Islet precursor cell (in vitro differentiated cells): ENCODE results near the gene SCLT1.
"Not testable (repeated sequence)": the region's sequence is repeated elsewhere in the genome, so short reads cannot be mapped to it uniquely, and the experiment has no call there.

Experiments used
- DNase-seq: peaks from one replicate; pipeline ENCODE4 v3.0.0-alpha.2; 2018

The SCLT1 gene

DNA sequence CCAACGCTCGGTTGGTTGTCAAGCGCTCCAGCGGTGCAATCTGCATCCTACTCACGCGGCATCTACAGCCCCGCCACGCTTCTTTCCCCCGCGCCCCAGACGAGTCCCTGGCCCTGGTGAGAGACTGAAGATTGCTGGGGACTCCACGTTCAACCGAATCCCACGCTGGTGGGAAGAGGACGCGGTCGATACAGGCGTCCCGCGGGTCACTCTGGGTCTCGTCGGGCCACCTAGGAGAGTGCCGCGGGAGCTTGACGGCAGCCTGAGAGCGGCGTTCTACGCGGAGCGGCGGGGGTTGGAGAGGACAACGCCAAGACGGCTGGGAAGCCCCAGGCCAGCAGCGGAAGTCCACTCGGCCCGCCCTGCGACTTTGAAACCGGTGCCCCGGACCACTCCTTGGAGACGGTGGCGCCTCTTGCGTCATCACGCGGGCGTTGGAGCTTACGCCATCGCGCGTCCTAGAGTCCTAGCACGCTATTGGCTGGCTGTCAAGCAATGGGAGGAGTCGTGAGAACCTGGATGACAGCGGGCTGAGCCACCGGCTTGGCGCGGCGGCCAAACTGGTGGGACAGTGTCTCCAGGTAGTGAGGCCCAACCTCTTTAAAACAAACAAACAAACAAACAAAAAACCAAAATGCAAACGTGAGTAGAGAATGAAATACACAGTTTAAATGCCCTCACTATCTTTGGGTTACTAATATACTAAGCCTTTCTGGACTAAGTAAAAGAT is at the start of gene SCLT1:
TSS of gene SCLT1 (minus strand) at position 349 of the 730 bp plus-strand sequence. CDS start 436 bp downstream, outside the sequence.
- peak; percentile 99 for DNase-seq

DNA sequence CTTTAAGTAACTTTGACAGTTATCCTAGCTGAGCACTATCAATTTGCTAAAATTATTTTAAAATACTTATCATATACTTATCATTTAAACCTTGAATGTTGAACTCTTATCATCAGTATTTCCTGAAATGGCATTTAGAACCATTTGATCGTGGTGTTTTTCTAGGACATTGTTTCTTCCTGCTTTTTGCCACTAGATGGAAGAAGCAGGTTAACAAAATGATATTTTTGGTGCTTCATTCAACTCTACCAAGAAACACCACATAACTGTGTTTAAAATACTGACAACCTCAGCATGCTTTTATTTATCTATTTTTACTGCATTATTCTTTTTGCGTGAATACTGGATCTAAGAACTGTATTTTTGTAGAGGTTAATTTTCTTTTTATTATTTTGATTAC is 47.2 kb upstream of the SCLT1 start:
- no peak for DNase-seq

DNA sequence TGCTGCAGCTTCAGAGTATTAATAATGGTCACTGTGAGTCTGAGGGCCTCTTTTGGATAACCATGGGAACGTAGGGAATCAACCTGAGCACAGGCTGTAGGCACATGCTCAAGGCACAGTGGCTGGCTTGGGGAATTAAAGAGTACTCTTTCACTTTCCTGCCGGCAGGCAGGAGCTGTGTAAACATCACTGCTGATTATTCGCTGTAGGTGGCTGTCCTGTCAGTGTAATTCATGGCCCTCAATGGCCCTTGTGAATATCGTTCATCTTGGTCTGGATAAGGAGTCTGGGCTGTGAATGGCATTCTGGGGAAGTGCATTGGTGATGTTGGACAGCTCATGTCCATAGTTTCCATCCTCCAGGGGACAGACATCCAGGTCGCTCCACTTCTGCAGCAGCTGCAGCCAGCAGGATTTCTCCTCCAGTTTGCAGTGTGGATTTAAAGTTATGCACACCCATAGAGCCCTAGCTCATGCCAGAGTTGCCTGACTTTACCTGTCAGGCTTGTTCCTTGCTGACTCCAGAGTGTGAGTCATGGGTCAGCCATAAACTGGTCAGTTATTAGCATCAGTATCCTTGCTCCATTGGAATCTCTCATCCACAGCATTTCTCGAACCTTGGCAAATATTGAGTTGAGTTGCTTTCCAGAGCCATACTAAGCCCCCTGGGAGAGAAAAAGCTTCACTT is 45.6 kb upstream of the SCLT1 start:
- DNase-seq, result no peak

DNA sequence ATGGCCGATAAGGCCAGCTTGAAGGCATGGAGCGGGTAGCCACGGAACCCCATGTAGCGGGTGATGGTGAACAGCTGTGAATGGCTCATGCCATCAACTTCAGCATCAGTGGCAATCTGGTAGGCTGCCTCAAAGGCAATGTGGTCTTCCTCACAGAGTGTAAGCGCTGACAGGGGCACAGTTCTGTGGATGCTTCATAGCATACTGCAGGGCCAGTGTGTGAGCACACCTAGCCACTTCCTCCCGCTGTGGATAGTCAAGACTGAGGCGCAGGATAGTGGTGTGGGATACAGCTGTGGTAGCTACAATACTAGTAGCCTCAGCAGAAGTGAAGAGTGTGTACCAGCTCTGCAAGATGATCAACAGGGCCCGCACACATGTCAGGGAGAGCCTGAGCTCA is 43.1 kb upstream of the SCLT1 start:
- DNase-seq, result no peak

DNA sequence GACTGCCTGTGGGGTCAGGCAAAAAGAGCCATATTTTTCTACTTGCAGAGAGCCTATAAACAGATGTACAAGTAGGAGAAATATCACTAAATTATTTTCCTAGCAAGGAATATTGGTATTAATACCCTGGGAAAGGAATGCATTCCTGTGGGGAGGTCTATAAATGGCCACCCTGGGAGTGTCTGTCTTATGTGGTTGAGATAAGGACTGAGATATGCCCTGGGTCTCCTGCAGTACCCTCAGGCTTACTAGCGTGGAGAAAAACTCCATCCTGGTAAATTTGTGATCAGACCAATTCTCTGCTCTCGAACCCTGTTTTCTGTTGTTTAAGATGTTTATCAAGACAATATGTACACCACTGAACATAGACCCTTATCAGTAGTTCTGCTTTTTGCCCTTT is 38.0 kb upstream of the SCLT1 start:
- no peak for DNase-seq

DNA sequence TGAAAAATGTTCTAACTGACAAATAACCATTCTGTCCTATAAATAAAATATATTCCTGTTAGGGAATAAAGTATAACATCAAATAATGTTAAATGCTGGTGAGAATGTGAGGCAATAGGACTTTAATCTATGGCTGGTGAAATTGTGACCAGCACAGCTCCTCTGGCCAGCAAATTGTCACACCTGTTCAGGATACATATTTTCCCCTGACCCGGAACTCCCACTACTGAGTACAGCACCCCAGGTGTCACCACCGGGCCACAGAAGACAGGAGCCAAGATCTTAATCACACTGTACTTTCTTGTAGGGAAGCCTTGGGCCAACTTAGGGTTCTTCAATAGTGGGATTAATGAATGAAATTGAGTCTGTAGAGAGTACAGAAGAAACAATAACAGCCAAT is 35.8 kb upstream of the SCLT1 start:
- DNase-seq, result no peak

DNA sequence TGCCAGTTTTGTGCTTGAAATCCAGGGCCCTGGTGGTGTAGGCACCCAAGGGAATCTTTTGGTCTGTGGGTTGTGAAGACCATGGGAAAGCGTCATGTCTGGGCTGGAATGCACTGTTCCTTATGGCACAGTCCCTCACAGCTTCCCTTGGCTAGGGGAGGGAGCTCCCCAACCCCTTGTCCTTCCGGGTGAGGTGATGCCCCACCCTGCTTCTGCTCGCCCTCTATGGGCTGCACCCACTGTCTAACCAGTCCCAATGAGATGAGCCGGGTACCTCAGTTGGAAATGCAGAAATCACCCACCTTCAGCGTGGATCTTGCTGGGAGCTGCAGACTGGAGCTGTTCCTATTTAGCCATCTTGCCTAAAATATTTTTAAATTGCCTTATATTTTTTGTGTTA is 33.3 kb upstream of the SCLT1 start:
- DNase-seq, result not testable (repeated sequence)

DNA sequence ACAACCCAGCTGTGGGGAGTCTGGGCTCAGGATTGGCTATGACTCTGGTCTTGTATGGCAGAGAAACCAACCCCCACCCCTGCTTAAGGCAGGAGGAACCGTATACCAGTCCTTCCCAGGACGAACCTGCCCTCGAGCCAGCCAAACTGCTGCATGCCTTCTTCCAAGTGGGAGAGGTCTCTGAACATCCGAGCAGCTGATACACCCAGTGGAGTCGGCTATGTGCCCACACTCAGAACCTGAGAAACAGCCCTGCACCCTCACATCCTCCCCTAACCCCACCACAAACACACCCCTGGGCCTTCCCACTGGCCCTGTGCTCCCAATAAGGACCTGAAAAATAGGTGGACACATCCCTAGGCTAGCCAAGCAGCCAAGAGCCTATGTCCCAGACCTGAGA is 24.4 kb upstream of the SCLT1 start:
- no peak for DNase-seq

DNA sequence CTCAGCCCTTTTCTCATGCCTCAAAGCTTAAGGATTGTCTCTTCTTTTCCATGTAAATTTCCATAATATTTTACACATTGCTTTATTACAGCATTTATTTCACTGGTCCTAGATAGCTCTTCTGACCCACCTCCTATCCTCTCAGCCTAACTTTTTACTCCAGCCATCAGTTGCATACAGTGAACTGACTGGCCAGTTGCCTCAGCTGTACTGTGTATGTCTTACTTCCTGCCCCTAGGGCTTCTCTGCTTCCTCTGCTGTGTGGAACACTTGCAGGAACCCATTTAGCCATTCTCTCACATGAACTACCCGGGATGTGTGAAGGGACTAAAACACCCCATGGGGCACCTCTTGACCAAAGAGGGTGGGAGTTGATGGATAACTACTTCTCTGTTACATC is 20.6 kb upstream of the SCLT1 start:
- no peak for DNase-seq

DNA sequence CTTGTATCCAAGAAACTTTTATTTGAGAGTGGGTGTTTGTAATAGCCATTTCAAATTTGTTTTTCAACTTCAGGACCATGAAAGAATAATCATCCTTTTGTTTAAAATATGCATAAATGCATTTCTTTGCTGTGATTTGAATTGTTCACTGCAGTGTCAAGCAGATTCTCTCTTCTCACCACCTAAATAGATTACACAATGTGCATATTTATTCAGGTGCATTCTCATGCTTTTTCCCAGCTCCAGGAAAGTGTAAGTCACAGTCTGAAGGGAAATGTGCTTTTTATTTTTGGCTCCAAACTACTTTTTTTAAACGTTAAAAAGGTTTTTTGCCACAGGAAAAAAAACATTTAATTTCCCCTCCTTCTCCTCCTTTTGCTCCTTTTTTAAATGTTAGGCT is 20.1 kb upstream of the SCLT1 start:
- DNase-seq, result no peak

DNA sequence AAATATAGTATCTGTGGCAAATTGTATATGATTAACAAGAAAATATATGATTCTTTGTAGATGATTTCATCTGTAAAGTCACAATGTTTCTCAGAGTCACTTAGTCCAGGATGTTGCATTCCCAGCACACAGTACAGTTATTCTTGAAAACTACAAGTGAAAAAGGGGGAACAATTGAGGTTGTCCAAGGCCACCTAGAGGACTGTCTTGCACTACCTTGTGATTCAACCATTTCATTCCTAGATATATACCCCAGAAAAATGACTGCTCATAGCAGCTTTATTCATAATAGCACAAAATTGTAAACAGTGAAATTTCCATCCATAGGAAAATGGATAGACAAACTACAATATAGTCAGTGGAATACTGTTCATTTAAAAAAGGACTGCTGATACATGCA is 18.6 kb upstream of the SCLT1 start:
- DNase-seq, result no peak

DNA sequence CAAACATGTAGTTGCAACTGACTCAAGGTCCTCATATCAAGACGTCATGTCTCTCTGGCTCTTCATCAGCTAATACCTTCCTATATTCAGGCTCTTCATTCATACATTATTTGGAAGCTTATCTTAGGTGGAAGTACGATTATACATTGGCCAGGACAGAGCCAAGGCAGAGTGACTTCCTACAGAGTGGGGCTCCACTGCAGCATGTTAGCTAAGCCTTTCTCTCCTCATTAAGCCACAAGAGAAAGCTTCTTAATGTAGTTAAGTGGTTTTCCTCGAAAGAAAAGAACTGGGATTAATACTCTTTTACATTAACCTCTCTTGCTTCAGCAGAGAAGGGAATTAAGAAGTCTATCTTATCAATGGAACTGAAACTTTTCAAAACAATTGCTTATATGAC is 17.6 kb upstream of the SCLT1 start:
- no peak for DNase-seq

DNA sequence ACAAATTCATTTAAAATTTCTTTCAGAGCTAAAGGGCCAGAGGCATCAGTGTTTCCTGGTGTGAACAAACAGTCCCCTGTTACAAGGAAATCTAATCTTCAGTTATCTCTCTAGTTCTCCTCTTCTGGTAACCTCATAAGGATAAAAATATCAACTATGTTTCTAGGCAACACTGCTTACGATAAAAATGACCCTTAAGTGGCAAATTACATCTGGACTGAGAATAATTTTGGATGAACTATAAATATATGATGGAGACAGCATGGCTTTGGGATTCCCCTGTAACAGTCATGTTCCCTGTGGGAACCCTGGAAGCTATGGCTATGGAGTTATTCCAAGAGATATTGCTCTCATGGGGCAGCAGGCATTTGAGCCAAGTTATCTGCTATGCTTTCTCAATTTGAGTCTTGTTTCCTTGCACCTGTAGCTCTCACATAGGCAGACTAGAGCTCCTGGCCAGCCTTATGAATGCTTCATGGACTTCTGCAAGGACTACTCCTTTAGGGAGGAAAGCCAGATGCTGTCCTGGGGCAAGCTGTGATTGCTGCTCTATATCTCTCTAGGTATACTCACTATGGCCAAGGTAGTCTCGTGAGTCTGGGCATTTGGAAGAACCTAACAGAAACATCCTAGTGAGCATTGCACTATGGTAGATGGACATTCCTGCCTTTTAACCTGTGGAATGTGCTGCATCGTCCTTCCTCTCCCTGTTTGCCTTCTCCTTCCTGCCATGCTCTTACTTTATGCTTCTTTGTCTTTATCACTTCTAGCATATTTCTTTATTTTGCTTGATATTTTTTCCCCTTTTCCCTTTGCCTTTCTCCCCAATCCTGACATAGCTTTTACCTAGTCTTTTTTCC is 16.9 kb upstream of the SCLT1 start:
- no peak for DNase-seq

DNA sequence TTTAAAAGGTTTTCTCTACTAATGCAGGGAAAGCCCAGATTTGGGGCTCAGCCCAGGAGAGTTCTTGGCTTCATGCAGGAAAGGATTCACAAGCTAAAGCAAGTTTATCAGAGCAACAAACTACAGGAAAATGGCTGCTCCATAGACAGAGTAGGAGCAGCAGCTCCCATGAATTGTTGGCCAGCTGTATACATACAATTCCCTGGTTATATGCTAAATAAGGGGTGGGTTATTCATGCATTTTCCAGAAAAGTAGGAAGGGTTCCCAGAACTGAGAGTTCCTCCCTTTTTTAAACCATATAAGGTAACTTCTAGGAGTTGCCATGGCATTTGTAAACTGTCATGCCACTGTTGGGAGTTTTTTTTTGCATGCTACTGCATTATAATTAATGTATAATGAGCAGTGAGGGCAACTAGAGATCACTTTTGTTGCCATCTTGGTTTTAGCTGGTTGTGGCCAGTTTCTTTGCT is 5.2 kb upstream of the SCLT1 start:
- no peak for DNase-seq

DNA sequence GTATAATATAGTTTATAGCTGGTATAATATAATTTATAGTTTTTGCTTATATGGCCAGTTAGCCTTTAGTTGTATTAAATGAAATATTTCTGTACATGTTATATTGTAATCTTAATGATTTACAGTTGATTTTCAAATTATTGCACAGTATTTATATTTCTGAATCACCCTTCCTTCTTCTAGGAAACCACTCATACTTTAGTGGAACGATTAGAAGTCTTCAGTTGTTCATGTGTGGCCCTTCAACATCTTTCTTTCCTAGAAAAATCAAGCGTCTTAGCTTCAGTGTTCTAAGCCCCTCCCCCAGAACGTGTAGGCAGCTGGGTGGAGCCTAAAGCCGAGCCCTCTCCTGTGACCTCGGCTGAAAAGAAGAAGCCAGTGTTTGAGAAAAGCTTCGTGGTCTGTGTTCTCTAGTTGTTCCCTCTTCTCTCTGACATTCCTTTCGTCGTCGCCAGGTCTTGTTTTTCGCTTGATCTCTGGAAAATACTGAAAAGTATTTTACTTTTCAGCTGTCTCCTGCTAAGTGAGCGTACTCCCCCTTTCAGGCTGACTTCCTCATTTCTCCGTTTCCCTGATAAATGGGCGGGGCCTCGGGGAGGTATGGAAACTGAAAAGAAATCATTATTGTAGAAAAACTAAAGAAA is 2.6 kb upstream of the SCLT1 start, which contains the start of gene C4orf33:
TSS of gene C4orf33 (plus strand) at position 342 of the 644 bp plus-strand sequence. CDS start 6,459 bp downstream, outside the sequence.
- DNase-seq, result peak; percentile 81

DNA sequence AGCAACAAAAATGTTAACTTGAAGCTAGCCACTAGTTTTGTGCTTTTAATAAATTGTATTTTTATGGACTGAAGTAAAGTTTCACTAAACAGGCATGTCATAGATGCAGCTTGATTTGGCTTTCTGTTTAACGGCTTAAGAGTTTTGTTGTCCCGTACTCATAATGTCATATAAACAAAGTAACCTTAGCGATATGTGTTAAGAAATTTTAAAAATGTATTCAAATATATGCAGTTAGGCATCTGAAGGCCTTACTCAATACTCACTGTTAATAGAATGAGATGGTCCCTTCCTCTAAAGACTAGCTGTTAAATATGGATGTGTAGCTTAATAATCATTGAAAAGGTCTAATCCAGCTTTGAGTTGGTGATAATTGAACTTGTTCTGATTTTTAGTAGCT is 1.0 kb upstream of the SCLT1 start:
- no peak for DNase-seq

DNA sequence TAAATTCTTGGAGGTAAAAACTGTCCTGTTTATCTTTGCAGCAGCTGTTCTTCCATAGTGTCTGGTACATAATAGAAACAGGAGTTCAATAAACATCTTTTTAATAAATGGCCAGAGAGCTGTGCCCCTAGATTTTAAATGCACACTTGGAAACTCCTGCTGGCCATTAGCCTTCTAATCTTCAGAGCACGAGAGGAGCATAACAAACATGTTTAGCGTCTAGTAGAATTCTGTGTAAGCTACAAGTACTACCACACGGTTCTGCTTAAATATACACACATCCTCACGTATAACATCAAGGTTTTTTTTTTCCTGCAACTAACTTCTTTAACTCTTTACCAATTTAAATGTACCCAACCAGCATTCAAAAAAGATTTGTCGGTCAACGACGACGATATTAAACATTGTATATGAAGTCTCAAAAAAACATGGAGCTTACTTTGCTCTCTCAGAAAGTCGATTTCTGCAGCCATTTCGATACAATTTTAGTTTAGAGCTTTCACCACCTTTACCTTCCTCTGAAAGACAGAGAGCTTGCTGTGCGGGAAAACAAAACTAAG is 628 bp downstream of the SCLT1 start:
- DNase-seq, result no peak

DNA sequence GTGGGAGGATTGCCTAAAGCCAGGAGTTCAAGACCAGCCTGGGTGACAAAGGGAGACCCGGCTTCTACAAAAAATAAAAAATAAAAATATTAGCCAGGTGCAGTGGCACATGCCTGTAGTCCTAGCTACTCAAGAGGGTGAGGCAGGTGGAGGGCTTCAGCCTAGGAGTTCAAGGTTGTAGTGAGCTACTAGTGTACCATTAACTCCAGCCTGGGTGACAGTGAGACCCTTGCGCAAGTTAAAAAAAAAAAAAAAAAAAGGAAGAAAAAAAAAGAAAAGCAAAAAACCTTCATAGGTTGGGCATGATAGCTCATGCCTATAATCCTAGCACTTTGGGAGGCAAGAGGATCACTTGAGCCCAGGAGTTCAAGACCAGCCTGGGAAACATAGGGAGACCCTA is 5.8 kb downstream of the SCLT1 start:
- DNase-seq, result no peak

DNA sequence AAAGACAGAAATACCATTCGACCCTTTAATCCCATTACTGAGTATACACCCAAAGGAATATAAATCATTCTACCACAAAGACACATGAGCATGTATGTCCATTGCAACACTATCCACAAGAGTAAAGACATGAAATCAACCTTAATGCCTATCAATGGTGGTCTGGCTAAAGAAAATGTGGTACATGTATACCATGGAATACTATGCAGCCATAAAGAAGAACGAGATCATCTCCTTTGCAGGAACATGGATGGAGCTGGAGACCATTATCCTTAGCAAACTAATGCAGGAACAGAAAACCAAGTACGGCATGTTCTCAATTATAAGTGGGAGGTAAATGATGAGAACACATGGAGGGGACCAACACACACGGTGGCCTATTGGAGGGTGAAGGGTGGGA is 7.9 kb downstream of the SCLT1 start:
- DNase-seq, result no peak

DNA sequence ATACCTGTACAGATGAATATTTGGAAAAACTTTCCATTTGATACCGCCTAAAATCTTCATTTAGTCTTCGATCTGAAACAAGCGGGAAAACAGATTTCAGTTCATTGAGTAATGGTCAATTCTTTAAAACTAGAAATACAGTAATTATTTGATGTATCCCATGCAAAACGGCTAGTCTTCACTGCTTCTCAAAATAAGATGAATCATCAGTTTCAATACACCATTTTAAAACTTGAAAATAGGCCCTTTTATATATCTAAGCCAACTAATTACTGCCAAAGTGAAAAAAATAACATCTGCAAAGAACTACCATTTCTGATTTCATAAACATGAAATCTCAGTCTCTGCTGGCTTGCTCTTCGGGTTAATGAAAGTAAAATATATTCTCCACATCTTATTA is 11.0 kb downstream of the SCLT1 start:
- DNase-seq, result no peak

DNA sequence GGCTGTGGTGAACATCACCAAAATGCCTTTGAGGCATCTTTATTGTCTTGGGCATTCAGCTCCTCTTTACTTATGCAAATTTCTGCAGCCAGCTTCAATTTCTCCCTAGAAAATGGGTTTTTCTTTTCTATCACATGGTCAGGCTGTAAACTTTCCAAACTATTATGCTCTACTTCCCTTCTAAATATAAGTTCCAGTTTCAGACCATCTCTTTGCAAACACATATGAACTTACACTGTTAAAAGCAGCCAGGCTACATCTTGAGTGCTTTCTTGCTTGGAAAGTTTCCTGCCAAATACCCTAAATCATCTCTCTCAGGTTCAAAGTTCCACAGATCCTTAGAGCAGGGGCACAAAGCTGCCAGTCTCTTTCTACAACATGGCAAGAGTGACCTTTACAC is 13.2 kb downstream of the SCLT1 start:
- DNase-seq, result no peak

DNA sequence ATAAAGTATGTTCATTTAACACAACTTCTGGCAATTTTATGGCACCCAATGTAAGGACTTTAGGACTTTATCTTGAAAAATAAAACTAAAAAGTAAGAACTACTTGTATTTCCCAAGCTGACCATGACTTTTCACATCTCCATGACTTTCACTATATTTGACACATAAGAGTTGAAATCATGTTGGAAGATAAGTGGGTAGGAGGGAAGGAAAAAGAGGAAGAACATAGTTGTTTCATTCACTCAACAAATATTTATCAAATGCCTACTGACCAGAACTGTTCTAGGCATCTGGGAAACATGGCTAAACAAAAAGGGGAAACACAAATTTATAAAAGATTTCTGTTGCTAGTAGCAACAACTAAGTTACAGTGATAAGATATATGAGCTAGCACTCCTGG is 16.0 kb downstream of the SCLT1 start:
- no peak for DNase-seq

DNA sequence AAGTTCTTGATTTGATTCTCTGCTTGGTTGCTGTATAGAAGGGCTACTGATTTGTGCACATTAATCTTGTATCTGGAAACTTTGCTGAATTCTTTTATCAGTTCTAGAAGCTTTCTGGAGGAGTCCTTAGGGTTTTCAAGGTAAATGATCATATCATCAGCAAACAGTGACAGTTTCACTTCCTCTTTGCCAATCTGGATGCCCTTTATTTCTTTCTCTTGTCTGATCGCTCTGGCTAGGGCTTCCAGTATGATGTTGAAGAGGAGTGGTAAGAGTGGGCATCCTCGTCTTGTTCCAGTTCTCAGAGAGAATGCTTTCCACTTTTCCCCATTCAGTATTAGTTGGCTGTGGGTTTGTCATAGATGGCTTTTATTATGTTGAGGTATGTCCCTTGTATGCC is 23.8 kb downstream of the SCLT1 start:
- not testable (repeated sequence) for DNase-seq
